Forelimb muscle (tissue), 1 donor: ENCODE measurements around the gene PLIN1. TPM values are rescaled to one million over a fixed set of nuclear protein-coding genes. Genes with fewer than 3 reads are reported as not detected.

Experiments used
- DNase-seq: peaks from one replicate; pipeline ENCODE4 v3.0.0-alpha.2; 2013; ENCODE audit warnings: low read depth
- polyA plus RNA-seq: library from polyadenylated mRNA; unstranded; fragments of 120-200 nt; gene quantifications from one replicate; pipeline ENCODE4 v1.2.1, GENCODE V29; 2013; ENCODE audit not compliant: insufficient read length

PLIN1 gene
- polyA plus RNA-seq, 1 donor: 0.32 TPM

GRCh38 chr15:89628806-89629715 is 50.1 kb downstream of the PLIN1 start:
- DNase-seq: no peak

GRCh38 chr15:89628301-89628700 is 50.9 kb downstream of the PLIN1 start:
- no peak for DNase-seq

- no peak for DNase-seq
Observed at GRCh38 chr15:89627256-89627970, 51.8 kb downstream of the PLIN1 start.

- DNase-seq: no peak
Observed at GRCh38 chr15:89625716-89626115, 53.5 kb downstream of the PLIN1 start.

GRCh38 chr15:89623165-89623564 is 56.0 kb downstream of the PLIN1 start:
- no peak for DNase-seq

GRCh38 chr15:89621547-89621946 is 57.6 kb downstream of the PLIN1 start:
- no peak for DNase-seq

- DNase-seq: no peak
Observed at GRCh38 chr15:89616228-89616627, 62.9 kb downstream of the PLIN1 start.

DNA sequence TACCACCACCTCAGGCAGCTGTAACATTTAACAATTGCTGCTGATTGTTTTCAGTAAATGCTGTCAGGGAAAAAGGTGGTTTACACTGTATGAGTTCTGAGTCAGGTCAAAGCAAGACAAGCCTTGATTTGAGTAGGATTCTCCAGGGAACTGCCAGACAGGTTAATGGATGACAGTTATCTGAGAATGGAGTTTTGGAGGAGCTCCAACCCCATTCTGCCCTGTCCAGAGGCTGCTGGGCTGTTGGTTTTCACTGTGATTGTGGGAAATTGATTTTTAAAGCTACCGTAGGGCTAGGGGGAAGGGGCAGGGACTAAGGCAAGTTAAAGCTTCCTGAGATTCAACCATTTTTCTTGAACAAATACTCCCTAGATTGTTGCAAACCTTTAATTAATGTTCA is 64.0 kb downstream of the PLIN1 start:
- DNase-seq: no peak

Other genes with a start within 250 kb of the PLIN1 start
- gene RHCG, start 182.8 kb downstream of the PLIN1 start, polyA plus RNA-seq: not detected
- gene TICRR, start 103.9 kb downstream of the PLIN1 start, polyA plus RNA-seq: 4.1 TPM
- gene KIF7, start 23.9 kb downstream of the PLIN1 start, polyA plus RNA-seq: 5.7 TPM
- 4.5 TPM for gene PEX11A, start 11.4 kb upstream of the PLIN1 start, polyA plus RNA-seq
- gene WDR93, start 11.4 kb upstream of the PLIN1 start, polyA plus RNA-seq: 0.18 TPM
- 0.85 TPM for gene MESP1, start 71.9 kb upstream of the PLIN1 start, polyA plus RNA-seq
- 0.35 TPM for gene MESP2, start 97.0 kb upstream of the PLIN1 start, polyA plus RNA-seq
- 9.9 TPM for gene ANPEP, start 135.5 kb upstream of the PLIN1 start, polyA plus RNA-seq
- 25.4 TPM for gene AP3S2, start 214.6 kb upstream of the PLIN1 start, polyA plus RNA-seq
- gene ARPIN, start 233.6 kb upstream of the PLIN1 start, polyA plus RNA-seq: 13.8 TPM